Measurements from ENCODE around the gene FANCC.
"Not testable (repeated sequence)": the region's sequence is repeated elsewhere in the genome, so short reads cannot be mapped to it uniquely, and the experiment has no call there.

Gene FANCC

DNA sequence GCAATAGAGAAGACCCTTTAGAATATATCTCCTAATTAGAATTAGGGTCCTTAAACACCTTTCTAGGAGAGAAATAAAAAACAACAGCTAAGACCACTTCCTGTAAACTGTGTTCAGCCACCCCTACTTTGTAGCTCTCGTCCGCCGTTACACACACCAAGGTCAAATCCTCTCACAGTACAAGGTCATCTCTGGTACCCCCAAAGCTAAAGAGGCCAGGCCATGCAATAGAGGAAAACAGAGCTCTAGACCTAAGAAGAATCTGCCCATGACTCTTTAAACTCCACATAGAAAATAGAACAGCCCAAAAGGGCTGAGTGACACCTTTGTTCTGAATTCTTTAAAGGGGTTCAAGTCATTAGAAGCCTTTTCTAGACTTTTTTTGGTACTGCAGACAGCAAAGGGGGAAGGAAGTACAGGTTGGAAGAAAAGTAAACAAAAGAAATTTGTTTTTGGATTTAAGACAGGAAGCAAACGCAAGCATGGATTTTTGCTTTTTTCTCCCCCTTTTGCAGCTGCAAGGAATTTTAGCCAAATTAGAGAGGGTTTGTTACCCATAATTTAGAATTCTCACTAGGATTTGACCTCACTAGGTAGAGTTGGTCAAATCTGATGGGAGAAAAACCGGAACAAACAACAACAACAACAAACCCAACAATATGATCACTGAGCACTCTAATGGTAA, 13.4 kb upstream of the FANCC start:
- DNase-seq = no peak

DNA sequence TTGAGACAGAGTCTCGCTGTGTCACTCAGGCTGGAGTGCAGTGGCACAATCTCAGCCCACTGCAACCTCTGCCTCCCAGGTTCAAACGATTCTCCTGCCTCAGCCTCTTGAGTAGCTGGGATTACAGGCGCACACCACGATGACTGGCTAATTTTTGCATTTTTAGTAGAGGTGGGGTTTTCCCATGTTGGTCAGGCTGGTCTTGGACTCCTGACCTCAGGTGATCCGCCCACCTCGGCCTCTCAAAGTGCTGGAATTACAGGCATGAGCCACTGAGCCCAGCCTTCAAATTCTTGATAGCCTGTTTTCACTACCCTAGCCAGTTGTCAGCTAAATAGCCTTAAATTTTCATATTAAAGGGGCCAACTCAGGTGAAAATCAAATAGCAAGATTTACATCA, 11.6 kb upstream of the FANCC start:
- not testable (repeated sequence) for DNase-seq

DNA sequence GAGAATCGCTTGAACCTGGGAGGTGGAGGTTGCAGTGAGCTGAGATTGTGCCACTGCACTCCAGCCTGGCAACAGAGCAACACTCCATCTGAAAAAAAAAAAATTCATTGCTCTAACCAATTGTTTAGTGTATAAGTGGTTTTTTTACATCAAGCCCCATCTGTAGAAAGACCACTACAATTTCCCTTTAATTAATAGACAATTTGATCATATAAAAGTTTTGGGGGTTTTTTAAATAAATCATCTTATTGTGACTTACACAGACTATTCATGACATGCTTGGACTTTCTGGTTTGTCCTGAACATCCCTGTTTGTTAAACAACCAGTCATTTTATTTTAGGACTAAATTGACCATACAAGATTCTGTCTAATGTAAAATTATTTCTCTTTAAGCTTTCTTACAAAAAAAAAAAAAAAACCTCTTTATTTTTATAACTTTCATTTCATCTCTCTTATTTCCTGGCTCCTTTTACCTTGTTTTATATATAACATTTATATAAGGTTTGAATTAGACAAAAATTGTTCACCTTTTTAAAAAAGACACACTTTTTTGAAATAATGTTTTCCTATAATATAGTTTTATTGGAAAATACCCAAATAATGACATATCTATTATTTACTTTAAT, 9.8 kb upstream of the FANCC start:
- no peak for DNase-seq

DNA sequence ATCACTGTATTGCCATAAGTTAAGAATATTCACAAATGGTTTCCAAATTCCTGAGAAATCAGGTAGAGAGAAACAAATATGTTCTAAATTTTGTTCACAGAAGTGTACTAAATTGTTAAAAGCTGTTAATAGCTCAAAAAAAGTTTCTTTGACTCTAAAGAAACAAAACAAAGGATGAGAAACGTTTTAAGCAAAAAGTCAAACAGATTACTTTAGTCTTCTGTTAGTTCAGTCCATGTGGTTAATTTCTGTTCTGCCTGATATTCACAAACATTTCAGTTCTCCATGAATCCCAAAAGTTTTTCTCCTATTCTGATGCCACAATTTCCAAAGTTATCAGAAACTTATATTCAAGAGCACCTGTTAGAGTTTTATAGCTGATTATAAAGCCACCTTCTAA, 7.7 kb upstream of the FANCC start:
- no peak for DNase-seq

DNA sequence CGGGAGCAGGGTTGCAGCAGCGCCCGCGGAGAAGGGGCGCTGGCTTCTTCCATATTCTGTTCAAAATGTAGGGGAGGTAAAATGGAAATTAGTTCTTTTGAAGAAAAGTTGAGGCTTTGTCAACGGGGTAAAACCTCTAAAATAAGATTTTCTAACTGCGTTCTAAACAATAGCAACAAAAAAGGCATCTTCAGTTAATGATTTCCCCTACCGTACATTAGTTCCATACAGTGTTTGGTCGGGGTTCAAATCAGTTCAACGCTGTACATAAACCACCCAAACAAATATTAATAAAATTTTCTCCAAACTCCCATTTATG, 343 bp upstream of the FANCC start:
- no peak for DNase-seq

DNA sequence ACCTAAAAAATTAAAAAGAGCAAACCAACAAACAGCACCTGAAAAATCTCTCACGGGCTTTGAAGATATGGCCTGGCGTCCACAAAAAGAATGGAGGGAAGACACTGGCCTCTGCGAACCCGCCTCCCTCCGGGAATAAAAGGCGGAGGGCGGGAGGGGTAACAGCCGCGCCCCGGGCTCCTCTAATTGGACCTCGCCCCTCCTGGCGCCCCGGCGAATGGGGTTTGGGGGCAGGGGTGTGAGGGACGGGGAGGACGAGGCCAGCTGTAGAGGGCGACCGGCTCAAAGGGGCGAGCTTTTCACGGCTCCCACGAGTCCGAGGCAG, 753 bp downstream of the FANCC start:
- no peak for DNase-seq

DNA sequence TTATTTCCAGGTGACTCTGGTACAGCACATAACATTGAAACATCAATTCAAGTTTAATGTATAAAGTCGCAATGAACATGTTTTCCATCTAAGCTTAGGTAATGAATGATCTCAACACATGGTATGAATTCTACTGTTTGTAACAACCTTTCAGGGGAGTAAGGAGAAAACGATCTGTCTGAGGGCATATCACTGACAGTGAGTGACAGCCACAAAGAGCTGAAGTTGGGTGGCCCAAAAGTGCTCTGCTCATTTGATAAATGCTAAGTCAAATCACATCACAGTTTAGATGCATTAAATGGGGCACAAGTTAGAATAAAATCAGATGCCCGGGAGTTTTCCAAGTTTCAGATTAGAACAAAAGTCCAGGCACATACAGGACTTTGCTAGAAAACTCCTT, 1.2 kb downstream of the FANCC start:
- DNase-seq = no peak

DNA sequence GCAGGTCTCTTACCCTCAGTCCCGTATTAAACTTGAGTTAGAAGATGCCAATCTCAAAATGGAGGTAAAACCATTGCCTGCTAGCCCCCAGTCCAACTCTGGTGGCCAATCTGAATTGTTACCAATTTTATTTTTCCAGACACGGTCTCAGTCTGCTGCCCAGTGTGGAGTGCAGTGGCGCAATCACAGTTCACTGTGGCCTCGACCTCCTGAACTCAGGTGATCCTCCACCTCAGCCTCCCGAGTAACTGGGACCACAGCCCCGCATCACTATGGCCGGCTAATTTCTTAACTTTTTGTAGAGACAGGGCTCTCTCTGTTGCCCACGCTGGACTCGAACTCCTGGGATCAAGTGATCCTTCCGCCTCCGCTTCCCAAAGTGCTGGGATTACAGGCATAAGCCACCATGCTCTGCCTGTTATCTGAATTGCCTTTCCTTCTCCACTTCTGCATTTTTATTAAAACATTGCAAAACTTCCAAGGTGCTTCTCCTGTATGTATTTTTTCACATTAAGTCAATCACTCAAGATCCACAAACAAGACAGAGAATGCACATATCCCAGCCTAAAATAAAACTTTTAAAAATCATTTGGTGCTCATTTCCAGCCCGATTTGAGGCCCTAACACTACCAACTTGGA, 2.3 kb downstream of the FANCC start:
- no peak for DNase-seq

DNA sequence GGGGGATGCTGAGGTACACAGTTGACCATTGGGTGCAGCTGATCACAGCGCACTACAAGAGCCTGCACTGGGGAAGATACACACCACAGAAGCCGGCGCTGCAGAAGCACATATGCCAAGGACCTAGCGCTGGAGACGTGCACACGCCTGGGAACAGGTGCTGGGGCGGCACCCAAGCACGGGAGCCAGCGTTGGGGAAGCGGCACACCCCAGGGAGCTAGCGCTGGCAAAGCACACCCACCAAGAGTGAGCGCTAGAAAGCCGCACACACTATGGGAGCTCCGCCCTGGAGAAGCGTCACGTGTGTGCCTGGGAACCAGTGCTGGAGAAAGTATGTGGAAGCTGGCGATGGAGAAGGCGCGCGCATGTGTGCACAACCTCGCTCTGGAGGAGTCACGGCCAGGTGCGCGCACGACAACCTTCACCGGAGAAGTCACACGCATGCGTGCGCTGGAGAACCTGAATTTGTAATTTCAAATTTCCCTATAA, 4.5 kb downstream of the FANCC start:
- no peak for DNase-seq

DNA sequence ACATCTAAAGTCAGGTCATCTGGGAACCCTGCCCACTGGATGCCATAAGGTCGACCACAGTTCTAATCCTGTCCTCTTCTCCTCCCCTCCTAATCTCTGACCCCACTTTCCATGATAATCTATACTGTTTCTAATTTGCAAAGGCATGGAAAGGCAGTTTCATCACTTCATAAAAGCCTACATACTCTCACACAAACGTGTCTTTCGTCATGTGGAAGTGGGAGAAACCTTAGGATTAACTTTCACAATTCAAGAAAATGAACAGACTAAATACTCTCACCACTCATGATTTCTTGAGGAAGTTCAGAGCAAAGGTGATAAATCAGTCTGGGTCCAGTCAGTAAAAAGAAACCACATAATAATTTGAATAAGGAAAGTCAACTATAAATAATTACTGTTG, 5.5 kb downstream of the FANCC start:
- no peak for DNase-seq

DNA sequence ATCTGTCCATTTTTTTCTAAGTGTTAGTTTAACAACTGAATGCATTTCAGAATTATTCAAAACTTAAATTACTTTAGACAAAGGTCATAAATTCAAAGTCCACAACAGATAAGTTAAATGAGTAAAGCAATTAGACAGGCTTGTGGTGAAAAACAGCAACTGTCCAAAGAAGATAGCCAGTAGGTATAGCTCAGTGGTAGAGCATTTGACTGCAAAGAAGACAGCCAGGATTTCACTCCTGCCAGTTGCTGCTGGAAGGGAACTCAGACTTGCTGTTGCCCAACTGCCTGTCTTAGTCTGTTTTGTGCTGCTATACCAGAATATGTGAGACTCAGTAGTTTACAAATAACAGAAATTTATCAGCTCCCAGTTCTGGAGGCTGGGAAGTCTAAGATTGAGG, 10.0 kb downstream of the FANCC start:
- DNase-seq = no peak

DNA sequence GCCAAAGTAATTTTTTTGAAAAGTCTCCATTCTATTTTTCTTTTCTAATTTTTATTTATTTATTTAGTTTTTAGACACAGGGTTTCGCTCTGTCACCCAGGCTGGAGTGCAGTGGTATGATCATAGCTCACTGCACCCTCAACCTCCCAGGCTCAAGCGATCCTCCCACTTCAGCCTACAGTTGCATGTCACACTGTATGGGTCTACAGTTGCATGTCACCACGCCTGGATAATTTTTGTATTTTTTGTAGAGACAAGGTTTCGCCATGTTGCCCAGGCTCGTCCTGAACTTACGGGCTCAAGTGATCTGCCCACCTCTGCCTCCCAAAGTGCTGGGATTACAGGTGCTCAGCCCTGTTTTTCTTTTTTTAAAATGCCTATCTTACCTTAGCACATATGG, 10.7 kb downstream of the FANCC start:
- no peak for DNase-seq

DNA sequence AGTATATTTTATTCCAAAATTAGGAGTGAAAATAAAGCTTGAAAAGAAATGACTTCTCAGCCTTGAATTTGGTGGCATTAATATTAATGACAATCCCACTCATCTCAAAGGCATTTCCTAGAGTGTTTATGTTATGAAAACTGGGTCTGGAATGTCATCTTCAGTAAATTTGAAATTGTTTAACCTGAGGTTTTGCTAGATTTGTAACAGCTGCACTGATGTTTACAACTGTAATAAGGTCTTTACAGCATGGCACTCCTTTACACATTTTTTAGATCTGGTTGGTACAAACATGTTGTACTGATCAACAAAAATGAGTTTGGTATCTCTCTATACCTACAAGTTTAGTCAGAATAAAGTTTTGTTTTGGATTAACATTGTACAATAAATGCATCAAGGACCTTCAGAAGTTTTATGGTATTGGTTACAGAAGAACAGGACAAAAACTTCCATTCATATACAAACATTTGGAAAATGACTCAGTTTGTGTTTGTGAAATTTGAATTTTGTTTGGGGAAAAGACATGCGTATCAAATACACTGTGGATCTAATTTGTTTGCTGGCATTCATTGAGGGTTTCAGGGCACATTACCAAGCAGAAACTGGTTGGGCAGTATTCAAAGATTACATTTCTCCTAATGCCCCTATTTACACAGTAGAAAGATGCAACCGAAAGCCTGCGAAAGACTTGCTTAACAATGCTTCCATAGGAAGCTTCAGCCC, 11.6 kb downstream of the FANCC start:
- no peak for DNase-seq

DNA sequence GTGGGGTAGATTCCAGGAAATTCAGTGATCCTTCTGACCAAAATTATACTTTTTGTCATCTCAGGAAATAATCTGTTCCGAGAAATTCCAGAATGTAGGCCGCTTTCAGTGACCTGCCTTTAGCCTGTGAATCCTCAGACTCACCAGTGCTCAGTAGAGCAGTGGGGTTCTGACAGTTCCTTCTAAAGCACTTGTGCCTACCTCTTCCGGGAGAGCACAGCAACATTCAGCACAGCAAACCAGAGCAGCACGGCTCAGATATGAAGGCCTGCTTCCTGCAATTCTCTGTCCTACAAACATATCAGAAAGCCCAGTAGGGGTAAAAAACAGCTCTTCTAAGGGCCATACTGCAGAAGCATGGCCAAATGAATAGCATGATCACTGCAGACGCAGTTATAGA, 15.0 kb downstream of the FANCC start:
- DNase-seq = no peak

DNA sequence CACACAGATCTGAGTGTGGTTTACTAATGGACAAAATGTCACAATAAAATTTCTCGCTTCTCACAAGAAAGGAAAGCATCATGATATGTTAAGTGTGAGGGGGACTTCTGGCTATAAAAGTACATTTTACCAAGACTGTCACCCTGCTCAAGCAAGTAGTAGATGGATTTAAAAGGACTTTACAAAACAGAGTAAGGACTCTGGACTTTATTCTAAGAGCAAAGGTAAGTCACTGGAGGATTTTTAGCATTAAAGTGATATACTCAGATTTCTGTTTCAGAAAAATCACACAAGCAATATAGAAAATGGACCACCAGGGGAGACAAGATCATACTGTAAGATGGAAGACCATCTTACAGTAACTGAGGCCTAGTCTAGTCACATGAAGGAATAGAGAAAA, 19.7 kb downstream of the FANCC start:
- no peak for DNase-seq

DNA sequence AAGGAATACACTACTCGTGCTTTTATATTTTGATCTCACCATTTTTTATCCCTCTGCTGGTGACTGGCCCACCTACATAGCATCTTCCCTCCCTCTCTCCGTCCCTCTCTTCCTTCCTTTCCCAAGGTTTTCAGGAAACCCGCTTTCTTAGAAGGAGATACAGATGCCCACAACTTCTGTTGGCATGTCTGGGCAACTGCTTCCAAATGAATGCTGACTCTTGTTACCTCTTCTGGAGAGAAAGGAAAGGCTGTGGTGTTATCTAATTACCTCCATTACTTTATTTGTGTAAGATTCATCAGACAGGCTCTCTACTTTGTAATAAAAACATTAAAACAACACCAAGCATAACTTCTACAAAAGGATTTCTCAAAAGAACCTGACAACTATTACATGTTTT, 20.2 kb downstream of the FANCC start:
- no peak for DNase-seq

DNA sequence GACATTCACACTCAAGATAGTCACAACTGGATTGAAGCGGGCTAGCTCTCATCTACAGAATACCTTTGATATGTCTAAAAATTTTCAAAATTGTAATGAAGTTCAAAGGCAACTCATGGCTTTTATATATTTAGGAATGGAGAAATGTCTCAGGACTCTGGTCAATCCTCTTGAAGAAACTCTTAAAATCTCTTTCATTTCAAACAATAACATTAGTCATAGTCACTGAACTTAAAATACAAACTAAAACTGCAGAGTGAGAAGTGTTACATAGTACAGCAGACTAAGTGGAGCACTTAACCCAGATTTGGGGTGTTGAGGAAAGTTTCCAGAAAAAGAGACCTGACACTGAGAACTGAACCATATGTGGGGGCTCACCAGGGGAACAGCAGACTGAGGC, 20.7 kb downstream of the FANCC start:
- DNase-seq = no peak

DNA sequence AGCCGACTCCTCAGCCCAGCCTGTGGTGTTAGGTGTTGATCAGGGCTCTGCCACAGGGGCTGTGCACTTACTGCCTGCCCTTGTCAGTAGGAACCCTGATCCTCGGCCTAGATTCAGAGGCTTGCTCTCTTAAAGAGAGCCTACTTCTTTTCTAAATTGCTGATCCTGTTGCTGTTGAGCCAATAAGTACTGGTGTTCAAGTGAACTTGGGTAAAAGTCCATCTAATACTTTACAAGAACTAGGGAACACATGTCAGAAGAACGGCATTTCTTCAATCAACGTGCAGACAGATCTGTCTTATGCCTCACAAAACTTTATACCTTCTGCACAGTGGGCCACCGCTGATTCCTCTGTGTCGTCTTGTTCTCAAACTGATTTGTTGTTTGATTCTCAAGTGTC, 24.2 kb downstream of the FANCC start:
- not testable (repeated sequence) for DNase-seq

DNA sequence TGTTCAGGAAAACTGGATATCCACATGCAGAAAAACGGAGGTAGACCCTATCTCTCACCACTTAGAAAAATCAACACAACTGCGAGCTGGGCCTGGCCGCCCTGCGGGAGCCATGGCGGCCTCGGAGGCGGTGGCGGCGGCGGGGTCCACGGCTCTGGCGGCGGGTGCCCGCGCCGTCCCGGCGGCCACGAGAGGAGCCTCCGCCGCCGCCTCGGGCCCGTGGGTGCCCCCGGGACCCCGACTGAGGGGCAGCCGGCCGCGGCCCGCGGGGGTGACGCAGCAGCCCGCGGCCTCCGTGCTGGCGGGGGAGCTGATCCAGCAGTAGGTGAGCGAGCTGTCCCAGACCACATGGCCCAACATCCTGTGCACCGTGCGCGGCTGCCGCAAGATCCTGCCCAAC, 25.3 kb downstream of the FANCC start:
- DNase-seq = no peak

DNA sequence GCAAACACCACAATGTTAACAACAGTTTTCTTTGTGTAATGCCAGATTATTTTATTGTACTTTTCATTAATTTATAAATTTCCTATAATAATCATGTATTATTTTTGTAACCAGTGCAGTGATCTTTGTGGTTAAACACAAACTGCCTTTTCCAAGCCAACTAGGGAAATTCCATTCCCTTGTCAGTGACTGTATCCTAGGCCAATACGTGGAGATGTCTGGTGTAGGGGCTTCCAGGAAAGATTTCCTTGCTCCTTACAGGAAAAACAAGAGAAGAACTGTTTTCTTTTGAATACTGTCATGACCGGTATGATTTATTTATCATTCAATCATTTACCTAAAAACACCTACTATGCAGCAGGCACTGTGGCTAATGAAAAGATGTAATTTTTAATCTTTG, 31.4 kb downstream of the FANCC start:
- DNase-seq = no peak

DNA sequence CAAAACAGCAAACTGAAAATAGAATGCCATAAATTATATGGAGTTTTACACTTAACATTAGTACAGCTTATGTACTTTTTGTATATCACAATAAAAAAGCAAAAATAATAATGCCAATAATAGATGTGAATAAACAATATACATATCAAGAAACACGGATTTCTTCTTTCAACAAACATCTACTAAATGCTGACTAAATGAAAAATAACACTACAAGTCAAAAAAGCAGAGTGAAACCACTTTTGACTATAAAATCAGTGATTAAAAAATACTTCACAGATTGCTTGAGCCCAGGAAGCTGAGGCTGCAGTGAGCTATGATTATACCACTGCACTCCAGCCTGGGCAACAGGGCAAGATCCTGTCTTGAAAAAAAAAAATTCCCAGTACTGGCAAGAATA, 32.2 kb downstream of the FANCC start:
- no peak for DNase-seq

DNA sequence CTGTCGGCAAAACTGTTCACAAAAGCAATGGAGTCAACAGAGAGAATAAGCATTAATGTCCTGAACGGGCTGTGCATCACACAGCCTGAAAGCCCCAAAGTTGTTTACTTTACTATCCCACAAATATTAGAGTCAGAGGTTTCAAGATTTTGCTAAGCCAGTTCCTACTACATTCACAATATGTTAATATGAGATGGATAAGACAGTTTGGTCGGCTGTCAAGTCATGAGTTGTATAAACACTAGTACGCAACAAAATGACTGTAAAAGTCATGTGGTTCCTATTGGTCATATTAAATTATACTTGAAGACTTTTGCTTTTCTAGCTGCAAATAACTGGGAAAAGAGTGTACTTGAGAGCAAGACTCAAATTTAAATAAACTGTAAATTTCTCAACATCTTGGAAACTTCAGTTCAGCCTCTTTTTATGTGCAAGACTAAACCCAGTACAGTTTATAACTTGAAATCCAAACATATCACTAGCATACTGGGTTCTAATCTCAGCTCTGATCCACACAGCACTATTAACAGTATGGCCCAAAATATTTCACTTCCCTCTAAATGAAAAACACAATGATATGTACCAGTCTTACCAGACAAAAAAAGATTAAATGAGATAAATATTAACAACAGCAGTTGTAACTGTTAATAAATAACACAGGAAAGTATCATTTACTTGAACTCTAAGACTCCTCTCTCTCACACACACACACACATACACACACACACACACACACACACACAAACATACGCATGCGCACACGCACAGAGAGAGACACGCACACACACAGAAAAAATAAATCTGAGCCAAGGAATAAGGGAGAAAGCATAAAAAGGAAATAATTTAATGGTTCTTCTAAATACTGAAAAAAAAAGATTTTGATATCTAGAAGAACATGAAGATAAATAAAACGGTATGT, 33.1 kb downstream of the FANCC start:
- no peak for DNase-seq

DNA sequence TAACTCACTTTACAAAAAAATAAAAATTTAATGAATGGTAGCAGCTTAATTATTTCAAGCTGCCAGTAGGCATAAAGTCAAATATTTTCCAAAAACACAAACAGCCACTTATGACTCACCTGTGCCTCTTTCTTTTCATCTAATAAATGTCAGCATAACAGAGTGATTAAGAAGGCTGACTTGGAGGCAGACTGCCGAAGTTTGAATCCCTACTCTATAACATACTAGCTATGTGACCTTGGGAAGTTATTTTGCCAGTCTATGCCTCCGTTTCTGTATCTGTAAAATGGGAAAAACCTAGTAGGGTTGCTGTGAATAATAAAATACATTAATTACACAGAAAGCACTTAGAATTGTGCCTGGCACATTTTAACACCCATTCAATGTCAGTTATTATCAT, 33.8 kb downstream of the FANCC start:
- no peak for DNase-seq

Measured in central memory CD4-positive, alpha-beta T cell (primary cell).